HG03432 (cell line): ENCODE results near the gene CALN1.

Source experiments
- ATAC-seq: cut with Tn5 transposase; IDR thresholded peaks from one replicate; pipeline ENCODE4 v1.9.1; 2021; ENCODE audit warnings: mild to moderate bottlenecking, moderate library complexity; ENCODE audit not compliant: unreplicated experiment

Gene CALN1

DNA sequence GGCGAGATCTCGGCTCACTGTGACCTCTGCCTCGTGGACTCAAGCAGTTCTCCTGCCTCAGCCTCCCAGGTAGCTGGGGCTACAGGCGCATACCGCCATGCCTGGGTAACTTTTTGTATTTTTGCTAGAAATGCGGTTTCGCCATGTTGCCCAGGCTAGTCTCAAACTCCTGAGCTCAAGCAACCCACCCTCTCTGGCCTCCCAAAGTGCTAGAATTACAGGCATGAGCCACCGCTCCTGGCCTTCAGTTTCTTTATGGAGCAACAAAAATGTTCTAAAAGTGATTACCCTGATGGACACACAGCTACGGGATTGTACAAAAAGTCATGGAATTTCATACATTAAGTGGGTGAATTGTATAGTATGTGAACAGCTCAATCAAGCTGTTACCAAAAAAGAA is 216.0 kb downstream of the CALN1 start:
- no peak for ATAC-seq

DNA sequence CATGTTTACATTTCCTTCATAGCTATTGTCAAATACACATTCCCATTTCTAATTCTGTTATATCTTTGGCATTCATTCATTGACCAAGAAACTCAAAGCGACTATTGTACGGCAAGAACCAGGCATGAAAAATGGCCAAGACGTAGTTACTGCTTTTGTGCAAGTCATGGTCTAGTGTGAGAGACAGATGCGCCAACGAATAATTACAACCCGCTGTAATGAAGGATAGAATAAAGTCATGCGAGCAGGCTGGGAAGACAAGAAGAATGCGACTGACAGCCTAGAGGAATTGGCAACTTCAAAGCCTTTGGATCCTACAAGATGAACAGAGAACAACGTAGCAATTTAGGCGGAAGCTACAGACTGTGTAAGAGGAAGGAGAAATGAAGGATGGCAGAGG is 221.2 kb downstream of the CALN1 start:
- ATAC-seq = no peak

DNA sequence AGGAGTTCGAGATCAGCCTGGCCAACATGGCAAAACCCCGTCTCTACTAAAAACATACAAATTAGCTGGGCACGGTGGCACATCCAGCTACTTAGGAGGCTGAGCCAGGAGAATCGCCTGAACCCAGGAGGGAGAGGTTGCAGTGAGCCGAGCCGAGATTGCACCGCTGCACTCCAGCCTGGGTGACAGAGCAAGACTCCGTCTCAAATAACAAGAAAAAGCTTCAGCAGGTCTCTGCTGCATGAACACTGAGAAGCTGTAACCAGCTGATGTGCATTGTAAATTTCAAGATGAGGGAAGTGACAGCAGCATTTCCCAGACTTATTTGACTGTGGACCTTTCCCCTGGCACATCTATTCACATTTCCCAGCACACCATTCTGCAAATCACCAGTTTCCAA is 222.0 kb downstream of the CALN1 start:
- no peak for ATAC-seq

DNA sequence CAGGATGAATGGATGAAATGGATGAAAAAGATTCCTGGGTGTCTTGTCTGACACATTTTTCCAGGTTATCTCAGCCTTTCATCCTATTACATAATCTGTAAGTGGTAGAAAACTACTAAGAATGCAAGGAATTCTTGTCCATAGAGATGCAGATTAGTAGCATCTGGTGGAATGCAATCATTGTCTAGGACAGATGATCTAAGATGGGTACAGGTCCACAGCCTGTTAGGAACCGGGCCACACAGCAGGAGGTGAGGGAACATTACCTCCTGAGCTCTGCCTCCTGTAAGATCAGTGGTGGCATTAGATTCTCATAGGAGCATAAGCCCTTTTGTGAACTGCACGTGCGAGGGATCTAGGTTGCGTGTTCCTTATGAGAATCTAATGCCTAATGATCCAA is 225.0 kb downstream of the CALN1 start:
- no peak for ATAC-seq

DNA sequence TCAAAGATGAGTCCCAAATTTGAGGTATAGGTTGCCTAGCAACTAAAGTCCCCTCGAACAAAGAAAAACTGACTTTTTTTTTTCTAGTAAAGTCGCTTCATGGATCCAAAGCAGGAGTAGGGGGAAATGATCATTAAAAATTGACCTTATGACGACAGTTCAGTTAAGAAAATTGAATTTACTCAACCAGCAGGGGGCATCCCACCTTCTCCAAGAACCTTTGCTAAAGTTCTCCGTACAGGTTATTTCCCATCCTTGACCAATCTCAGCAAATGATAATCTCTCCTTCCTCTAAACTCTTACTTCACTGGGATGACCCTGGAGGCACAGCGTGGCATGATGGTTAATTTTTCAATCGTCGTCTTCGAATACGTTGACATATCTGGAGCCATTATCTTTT is 228.3 kb downstream of the CALN1 start:
- ATAC-seq = no peak

DNA sequence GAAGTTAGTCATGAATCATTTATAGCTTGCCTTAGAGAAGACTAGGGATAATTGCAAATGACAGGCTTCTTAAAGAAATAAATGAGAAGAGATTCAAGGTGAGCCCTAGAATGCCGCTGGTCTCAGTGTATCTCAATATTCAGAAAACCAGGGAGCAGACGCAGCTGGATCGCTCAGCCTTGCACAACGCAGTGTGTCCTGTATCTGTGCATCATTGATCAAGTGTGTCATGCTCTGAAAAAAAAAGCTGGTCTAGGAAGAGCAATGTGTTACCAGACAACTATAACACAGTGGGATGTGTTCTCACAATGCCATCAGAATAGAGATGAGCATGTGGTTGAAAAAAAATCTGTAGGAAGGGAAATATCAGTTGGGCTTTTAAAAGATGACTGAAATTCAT is 230.1 kb downstream of the CALN1 start:
- no peak for ATAC-seq

DNA sequence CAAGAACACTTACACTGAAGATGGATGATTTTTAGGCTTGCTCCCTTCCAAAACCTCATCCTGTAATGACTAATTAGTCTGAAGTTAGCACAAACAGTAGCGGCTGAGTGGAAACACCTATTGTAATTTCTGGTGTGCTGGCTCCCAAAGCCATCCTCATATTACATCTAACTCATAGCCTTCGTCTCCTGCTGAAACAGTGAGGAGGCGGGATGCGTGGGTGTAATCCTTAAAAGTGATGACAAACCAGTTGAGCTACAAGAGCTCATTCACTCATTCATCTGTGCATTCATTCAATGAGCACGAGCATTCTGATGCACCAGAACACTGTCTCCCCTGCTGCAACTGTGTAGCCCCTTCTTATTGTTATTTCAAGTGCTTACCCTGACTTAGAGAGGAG is 235.3 kb downstream of the CALN1 start:
- ATAC-seq = no peak

DNA sequence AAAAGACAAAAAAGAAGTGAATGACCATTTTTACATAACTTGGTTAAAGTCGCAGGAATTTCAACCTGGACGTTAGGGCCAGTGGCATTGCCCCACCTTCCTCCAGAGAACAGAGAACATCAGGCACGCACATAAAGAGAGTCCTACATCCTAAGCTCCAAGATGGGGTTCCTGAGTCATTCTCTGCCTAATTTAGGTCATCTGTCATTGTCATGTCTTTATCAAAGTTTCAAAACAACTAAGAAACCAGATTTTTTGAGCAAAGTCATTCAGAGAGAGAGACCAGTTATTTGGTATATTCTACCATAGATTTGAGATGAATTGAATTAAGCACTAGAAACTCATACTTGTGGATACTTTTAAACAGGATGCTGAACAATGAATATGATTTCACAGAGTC is 241.7 kb downstream of the CALN1 start:
- no peak for ATAC-seq

DNA sequence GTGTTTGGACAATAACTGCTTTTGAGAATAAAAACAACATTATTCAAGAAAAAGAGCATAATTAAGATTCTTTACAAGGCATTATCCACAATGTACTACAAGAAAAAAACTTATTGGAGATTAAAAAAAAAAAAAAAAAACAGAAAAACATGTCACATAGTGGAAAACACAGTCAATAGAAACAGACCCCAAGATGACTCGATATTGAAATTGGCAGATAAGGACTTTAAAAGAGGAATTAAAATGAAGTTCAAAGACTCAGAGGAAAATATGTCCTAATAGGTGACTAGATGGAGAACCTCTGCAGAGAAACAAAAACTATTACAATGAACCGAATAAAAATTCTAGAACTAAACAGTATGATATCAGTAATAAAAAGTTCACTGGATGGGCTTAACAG is 248.9 kb downstream of the CALN1 start:
- ATAC-seq = no peak

DNA sequence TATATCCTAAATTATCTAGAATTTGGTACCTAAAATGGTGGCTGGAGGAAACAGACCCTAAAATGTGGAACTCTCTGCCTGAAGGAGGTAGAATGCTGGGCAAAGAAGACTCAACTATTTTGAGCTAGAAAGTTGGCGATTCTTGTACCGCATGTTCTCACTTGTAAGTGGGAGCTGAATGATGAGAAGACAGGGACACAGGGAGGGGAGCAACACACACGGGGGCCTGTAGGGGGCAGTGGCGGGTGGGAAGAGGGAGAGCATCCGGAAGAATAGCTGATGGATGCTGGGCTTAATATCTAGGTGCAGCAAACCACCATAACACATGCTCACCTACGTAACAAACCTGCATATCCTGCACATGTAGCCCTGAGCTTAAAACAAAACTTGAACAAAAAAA is 250.6 kb downstream of the CALN1 start:
- ATAC-seq = no peak

DNA sequence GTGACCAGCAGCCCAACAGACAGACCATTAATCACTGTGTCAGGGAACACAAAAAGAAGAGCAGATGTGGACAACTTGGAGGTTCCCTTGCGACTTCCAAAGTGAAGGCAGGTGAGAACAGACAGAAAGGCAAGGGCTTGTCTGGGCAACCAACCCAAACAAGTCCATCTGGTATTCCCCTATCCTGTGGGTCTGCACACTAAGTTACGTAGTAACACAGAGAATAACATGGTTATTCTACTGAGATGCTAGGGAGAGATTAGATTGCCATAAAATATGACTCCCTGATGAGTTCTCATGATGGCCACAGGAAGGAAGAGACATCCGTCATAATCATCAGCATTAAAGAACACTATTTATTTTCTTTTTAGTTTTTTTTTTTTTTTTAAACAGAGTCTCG is 252.2 kb downstream of the CALN1 start:
- no peak for ATAC-seq

DNA sequence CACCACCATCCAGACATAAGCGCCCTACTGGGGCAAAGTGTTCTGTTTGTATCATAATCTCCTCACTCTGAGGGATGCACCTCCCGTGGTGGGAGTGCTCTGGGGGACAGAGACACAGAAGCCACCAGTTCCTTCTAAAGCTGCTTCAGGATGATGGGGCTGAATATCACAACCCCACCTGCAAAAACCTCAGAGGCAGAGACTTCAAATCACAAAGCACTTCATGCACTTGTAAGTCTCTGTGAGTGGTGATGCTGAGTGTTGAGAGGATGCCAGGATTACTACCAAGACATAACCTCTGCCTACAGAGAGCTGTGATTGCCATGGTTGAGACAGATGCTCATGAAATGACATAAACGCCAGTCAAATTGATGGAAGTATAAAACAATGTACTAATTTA is 255.5 kb downstream of the CALN1 start:
- ATAC-seq = no peak

DNA sequence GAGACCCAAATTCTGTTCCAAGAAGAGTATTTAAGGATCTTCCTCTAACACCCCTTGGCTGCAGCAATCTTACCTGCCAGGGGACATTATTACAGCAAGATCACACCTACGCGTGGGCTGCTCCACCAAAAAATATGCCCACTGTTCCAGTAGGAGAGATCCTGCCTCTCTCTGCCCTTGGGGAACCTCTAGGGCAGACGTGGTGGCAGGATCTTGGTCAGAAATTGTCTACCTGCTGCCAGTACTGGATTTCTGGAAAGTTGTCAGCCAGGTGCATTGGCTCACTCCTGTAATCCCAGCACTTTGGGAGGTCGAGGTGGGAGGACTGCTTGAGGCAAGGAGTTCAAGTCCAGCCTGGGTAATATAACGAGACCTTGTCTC is 259.0 kb downstream of the CALN1 start:
- no peak for ATAC-seq

DNA sequence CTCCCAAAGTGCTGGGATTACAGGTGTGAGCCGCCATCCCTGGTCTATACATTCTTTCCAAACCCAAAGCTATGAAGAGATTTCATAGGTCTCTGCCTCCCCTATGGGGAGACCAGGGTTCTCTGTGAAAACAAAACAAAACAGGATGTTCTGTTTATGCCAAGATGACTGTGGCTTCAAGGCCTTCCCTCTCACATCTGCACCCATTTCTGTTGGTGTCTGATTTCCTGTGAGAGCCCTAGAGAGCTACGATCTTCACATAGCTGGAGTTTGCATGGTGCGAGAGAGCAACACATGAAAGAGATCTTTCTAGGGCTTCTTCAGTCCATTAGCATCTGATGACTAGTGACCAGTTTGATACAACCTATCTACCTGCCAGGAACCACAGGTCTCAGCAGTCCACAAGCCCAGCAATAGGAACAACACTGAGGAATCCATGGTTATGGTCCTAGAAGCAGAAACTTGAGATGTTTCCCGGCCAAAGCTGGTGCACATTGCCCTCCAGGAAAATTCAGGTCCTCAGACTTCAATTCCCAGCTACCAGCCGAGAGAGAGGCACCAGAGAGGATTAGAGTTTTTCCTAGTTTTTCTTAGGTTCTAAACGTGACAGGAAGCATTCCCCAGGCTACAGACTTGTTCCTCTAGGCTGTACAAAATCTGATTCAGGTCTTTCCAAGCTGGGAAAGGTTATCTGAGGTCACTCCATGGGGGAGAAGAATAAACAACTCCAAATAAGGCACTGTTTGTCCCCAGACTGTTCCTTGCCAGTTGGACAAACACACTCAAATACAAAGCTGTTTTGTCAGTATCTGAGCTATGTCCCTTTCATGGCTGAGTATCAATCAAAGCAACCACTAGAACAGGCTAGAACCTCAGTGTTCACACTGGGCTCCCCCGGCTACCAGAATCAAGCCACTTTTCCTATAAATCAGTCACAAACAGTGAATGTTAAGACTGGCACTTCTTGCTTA is 259.7 kb downstream of the CALN1 start:
- ATAC-seq = no peak

DNA sequence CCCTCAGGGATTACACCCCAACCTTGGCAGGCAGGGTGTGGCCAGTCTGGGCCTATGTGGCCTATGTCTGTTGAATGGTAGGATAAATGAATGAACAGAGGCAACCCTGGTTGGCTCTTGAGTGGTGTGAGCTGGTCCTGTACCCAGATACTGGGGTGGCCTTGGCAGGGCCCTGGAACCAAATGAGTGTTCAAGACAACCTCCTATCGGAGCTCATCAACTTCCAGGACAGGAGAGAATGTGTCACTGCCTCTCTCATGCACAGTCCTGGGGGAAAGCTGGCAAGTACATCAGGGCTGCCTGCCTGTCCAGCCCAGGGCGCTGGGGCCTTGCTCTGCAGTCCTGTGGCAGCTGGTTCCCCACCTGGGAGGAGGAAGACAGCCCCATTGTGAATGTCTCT is 271.6 kb downstream of the CALN1 start:
- ATAC-seq = no peak

DNA sequence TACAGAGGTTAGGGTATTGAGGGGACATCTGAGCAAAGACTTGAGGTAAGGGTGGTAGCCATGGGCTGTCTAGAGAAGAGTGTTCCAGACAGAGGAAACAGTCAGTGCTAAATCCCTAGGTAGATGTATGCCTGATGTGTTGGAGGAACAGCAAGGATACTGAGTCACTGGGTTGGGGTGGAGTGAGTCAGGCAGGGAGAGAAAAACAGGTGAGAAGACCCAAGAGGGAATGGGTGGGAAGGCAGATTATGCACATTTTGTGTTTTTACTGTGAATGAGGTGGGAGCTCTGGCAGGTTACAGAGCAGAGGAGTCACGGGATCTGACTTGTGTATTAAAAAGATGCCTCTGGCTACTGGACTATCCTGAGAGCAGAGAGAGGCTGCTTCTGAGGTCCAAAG is 285.0 kb downstream of the CALN1 start:
- no peak for ATAC-seq

DNA sequence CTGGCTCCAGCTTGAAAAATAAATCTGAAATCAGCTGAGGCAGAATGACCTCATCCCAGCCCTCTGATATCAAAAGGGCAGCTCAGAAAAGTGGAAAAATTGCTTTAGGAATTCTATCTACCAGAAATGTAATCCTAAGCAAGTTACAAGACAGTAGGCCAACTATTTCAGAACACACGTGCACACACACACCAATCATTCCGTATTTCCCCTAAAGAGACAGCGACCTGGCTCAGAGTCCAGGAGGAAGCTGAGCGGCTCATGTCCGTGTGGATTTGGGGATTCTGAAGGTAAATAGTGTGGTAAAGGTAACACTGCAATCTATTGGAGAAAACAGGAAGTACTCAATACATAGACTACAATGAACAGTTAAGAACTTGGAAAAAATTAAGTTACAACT is 288.2 kb downstream of the CALN1 start:
- no peak for ATAC-seq

DNA sequence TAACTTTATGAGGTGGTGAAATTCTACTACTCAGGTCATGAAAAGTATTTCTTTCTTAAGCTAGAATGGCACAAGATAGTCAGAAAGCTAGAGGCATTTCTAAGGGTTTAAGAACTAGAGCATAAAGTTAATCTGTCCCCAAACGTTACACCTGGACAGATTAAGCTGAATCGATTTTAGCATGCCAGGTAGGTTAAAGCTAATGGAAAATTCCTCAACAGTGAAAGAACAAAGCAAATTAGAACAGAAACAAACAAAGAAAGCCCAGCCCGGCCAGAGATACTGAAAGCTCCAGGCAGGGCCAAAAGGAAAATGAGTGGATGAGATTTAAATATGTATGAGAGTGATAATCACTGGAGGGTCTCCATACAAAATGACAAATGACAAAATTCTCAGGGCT is 293.8 kb downstream of the CALN1 start:
- ATAC-seq = no peak

DNA sequence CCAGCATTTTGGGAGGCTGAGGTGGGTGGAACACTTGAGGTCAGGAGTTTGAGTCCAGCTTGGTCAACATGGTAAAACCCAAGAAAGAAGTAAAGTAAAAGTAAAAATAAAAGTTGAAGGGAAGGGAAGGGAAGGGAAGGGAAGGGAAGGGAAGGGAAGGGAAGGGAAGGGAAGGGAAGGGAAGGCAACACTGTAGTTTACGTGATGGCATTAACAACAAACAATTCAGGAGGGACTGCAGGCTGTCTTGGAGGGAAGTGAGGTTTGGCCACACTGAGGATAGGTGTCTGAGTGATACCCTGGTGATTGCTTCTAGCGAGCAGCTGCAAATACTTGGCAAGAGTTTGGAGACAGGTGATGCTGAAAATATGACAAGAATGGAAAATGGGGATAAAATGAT is 298.0 kb downstream of the CALN1 start:
- no peak for ATAC-seq

DNA sequence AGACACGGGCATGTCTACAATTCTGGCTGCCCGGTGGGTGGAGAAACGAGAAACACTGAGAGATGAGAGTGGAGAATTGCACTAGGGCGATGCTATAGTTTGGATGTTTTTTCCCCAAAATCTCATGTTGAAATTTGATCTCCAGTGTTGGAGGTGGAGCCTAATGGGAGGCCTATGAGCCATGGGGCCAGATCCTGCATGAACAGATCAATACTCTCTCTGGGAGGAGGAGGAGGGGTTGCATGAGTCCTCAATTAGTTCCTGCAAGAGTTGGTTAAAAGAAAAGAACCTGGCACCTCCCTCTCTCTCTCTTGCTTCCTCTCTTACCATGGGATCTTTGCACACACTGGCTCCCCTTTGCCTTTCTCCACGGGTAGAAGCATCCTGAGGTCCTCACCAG is 299.1 kb downstream of the CALN1 start:
- ATAC-seq = no peak

DNA sequence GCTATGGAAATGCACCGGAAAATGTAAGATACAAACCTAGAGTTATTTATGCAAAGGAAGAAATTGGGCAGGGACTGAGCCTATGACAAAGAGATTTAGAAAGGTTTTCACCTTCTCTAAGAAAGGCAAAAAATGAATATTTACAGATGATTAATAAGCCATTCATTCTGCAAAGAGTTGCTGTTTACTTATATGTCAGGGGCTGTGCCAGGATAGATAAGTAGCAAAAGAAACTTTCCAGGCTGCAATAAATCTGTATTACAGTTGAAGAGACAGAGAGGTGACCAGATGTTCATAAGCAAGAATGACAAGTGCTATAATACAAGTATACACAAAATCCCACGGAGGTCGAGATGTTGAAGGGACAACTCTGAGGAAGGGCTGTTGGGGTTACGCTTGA is 299.6 kb downstream of the CALN1 start:
- ATAC-seq = no peak

DNA sequence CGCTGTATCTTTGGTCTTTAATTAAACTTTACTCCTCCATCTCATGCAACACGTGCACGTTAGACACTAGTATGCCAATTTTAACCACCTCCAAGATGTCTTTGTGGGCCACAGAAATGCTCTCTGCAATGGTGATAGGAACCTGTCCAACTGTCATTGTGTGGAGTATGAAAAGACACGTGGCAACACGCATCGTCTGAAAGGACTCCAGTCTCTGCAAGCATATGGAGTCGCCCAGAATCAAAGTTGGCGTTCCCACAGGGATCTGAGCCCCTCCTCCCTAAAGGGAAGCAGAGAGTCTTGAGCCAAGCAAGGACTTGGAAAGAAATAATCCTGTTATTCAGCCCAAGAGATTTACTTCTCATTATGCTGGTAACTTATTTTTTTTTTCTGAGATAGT is 301.1 kb downstream of the CALN1 start:
- ATAC-seq = no peak

DNA sequence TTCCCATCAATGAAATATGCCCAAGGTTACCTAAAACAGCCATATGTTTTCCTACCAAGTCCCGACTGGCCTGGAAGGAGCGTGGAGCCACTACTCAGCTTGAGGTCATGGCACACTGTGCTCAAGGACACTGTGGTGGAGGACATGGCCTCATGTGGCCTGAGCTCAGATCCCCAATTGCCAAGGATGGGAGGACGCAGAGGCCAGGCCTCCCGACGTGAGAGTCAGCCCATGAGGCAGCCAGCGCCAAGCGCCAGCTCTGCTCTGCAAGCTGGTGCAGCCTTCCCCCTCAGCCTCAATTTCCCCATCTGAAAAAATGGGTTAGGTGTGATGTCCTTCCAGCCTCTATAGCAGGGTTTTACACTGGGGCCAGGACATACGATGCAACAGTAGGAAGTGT is 302.6 kb downstream of the CALN1 start:
- ATAC-seq = no peak
